ENCODE data around the gene TECTA. TPM values are rescaled to one million over a fixed set of nuclear protein-coding genes. Genes with fewer than 3 reads are reported as not detected.
"Not testable (repeated sequence)": the region's sequence is repeated elsewhere in the genome, so short reads cannot be mapped to it uniquely, and the experiment has no call there.

TECTA gene
- total RNA-seq, 1 experiment from 2014 or later = 1.1 TPM

- Histone ChIP-seq H3K4me3 (no peak overlapping the region), H3K9me3 (replicated peaks) (no peaks in the 10 kb centered on the region), H3K36me3 (no peaks in the 10 kb centered on the region), H3K4me1 (no peaks in the 10 kb centered on the region), H3K27me3 (no peaks in the 10 kb centered on the region), H3K27ac (no peak overlapping the region)
- no peak for DNase-seq
Observed at GRCh38 chr11:121154486-121155314, 53.7 kb downstream of the TECTA start.

GRCh38 chr11:121157756-121158155, 56.7 kb downstream of the TECTA start:
- no peaks in the 10 kb centered on the region for H3K36me3 ChIP-seq
- no peak overlapping the region for H3K4me3 ChIP-seq
- H3K27me3 ChIP-seq = no peaks in the 10 kb centered on the region
- H3K27ac ChIP-seq = no peak overlapping the region
- DNase-seq = no peak
- H3K9me3 ChIP-seq (replicated peaks) = no peaks in the 10 kb centered on the region
- no peaks in the 10 kb centered on the region for H3K4me1 ChIP-seq

GRCh38 chr11:121159741-121160140, 58.7 kb downstream of the TECTA start:
- H3K9me3 ChIP-seq (replicated peaks) = no peaks in the 10 kb centered on the region
- H3K27ac ChIP-seq = no peak overlapping the region
- H3K4me3 ChIP-seq = no peak overlapping the region
- DNase-seq = no peak
- no peaks in the 10 kb centered on the region for H3K36me3 ChIP-seq
- H3K4me1 ChIP-seq = no peaks in the 10 kb centered on the region
- no peaks in the 10 kb centered on the region for H3K27me3 ChIP-seq

GRCh38 chr11:121161349-121161917, 60.4 kb downstream of the TECTA start:
- Histone ChIP-seq H3K4me1 (no peaks in the 10 kb centered on the region), H3K27me3 (no peaks in the 10 kb centered on the region), H3K36me3 (no peaks in the 10 kb centered on the region), H3K4me3 (no peak overlapping the region), H3K27ac (no peak overlapping the region), H3K9me3 (replicated peaks) (no peaks in the 10 kb centered on the region)
- DNase-seq = no peak

- H3K27ac ChIP-seq = no peak overlapping the region
- H3K4me1 ChIP-seq = no peaks in the 10 kb centered on the region
- H3K36me3 ChIP-seq = no peaks in the 10 kb centered on the region
- DNase-seq = no peak
- no peaks in the 10 kb centered on the region for H3K27me3 ChIP-seq
- H3K4me3 ChIP-seq = no peak overlapping the region
- no peaks in the 10 kb centered on the region for H3K9me3 ChIP-seq (replicated peaks)
Observed at GRCh38 chr11:121163658-121164308, 62.7 kb downstream of the TECTA start.

GRCh38 chr11:121177629-121178028, 76.6 kb downstream of the TECTA start:
- DNase-seq; H3K9me3 ChIP-seq (replicated peaks); H3K36me3 ChIP-seq; H3K4me1 ChIP-seq; H3K27ac ChIP-seq; H3K4me3 ChIP-seq; H3K27me3 ChIP-seq: not testable (repeated sequence)

- H3K9me3 ChIP-seq (replicated peaks) = no peaks in the 10 kb centered on the region
- H3K4me3 ChIP-seq = no peak overlapping the region
- H3K36me3 ChIP-seq = no peaks in the 10 kb centered on the region
- H3K27me3 ChIP-seq = no peaks in the 10 kb centered on the region
- H3K27ac ChIP-seq = no peak overlapping the region
- H3K4me1 ChIP-seq = no peaks in the 10 kb centered on the region
- no peak for DNase-seq
Observed at GRCh38 chr11:121179306-121179705, 78.3 kb downstream of the TECTA start.

- no peak for DNase-seq
- Histone ChIP-seq H3K9me3 (replicated peaks) (no peaks in the 10 kb centered on the region), H3K27ac (no peak overlapping the region), H3K27me3 (no peaks in the 10 kb centered on the region), H3K36me3 (no peaks in the 10 kb centered on the region), H3K4me1 (no peaks in the 10 kb centered on the region), H3K4me3 (no peak overlapping the region)
Observed at GRCh38 chr11:121180183-121180582, 79.1 kb downstream of the TECTA start.

- Histone ChIP-seq H3K36me3 (no peaks in the 10 kb centered on the region), H3K9me3 (replicated peaks) (no peaks in the 10 kb centered on the region), H3K4me3 (no peak overlapping the region), H3K4me1 (no peaks in the 10 kb centered on the region), H3K27ac (no peak overlapping the region), H3K27me3 (no peaks in the 10 kb centered on the region)
- DNase-seq = no peak
Observed at GRCh38 chr11:121188776-121189175, 87.7 kb downstream of the TECTA start.

- peaks cover 5% of the 10 kb centered on the region; the same call in 1 of the 2 replicates for H3K4me1 ChIP-seq
- H3K9me3 ChIP-seq (replicated peaks) = no peaks in the 10 kb centered on the region
- H3K27me3 ChIP-seq = no peaks in the 10 kb centered on the region
- DNase-seq = no peak
- H3K27ac ChIP-seq = no peak overlapping the region
- no peaks in the 10 kb centered on the region for H3K36me3 ChIP-seq
- no peak overlapping the region for H3K4me3 ChIP-seq
Observed at GRCh38 chr11:121191818-121192217, 90.8 kb downstream of the TECTA start.

- Histone ChIP-seq H3K4me3 (peak overlapping the region; percentile 48), H3K36me3 (no peaks in the 10 kb centered on the region), H3K27ac (no peak overlapping the region), H3K27me3 (no peaks in the 10 kb centered on the region), H3K9me3 (replicated peaks) (no peaks in the 10 kb centered on the region), H3K4me1 (peaks cover 5% of the 10 kb centered on the region; the same call in 1 of the 2 replicates)
- peak; percentile 41 to 83 for DNase-seq
Observed at GRCh38 chr11:121194731-121195596, 93.9 kb downstream of the TECTA start.

- no peak for DNase-seq
- no peak overlapping the region for H3K4me3 ChIP-seq
- peaks cover 5% of the 10 kb centered on the region; the same call in 1 of the 2 replicates for H3K4me1 ChIP-seq
- H3K27ac ChIP-seq = no peak overlapping the region
- no peaks in the 10 kb centered on the region for H3K36me3 ChIP-seq
- H3K9me3 ChIP-seq (replicated peaks) = no peaks in the 10 kb centered on the region
- no peaks in the 10 kb centered on the region for H3K27me3 ChIP-seq
Observed at GRCh38 chr11:121198491-121198890, 97.4 kb downstream of the TECTA start.

GRCh38 chr11:121199516-121199915, 98.5 kb downstream of the TECTA start:
- Histone ChIP-seq H3K9me3 (replicated peaks) (no peaks in the 10 kb centered on the region), H3K27me3 (no peaks in the 10 kb centered on the region), H3K4me1 (peaks cover 5% of the 10 kb centered on the region; the same call in 1 of the 2 replicates), H3K27ac (no peak overlapping the region), H3K4me3 (no peak overlapping the region), H3K36me3 (no peaks in the 10 kb centered on the region)
- DNase-seq = no peak

GRCh38 chr11:121206810-121207209, 105.8 kb downstream of the TECTA start:
- DNase-seq = no peak
- H3K9me3 ChIP-seq (replicated peaks) = no peaks in the 10 kb centered on the region
- no peaks in the 10 kb centered on the region for H3K36me3 ChIP-seq
- H3K4me1 ChIP-seq = no peaks in the 10 kb centered on the region; the same call in 1 of the 2 replicates
- H3K27ac ChIP-seq = no peak overlapping the region
- H3K27me3 ChIP-seq = no peaks in the 10 kb centered on the region
- H3K4me3 ChIP-seq = no peak overlapping the region

All from SJCRH30 (cell line).